ENCODE results near the gene IKZF3.
"Not testable (repeated sequence)": the region's sequence is repeated elsewhere in the genome, so short reads cannot be mapped to it uniquely, and the experiment has no call there.

IKZF3 gene
- total RNA-seq = 221 to 720 (median 489) reads per million in 4 experiments

DNA sequence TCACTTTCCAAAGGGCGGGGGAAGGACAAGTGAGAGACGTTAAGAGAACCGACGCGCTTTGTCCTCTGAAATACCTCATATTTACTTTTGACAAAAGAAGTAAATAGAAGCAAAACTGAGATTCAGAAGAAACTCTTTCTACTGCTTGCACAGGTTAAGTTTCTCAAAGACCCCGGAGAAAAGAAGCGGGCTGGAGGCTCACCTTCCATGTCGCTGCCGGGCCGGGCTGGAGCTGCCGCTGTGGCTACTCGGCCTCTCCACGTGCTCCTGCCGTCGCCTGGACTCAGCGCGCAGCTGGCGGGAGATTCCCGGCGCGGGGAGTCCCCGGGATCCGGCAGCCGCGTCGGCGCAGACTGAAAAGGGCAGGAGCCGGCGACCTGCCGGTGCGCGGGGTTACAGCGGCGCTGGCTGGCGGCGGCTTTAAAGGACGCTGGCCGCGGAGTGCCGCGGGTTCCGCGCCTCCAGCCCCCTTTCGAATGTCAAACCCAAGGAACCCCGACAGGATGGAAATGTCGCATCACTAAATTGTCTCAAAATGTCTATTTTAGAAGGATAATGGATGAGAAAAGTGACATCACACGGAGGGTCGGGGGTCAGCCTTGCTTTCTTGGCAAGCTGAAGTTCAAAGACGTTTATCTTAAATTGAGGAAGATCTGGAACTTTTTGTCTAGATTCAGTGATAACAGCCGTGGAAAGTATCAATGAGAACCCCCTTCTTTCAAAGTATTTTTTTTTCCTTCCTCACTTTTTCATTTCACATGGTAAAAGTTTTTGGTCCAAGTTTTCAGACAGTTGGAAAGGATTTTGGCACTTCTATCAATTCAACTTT is at the start of gene IKZF3:
IKZF3 (minus strand) TSS at position 395 of the 829 bp plus-strand sequence; CDS start at position 209, 186 bp downstream.
- DNase-seq = peak; percentile 80

DNA sequence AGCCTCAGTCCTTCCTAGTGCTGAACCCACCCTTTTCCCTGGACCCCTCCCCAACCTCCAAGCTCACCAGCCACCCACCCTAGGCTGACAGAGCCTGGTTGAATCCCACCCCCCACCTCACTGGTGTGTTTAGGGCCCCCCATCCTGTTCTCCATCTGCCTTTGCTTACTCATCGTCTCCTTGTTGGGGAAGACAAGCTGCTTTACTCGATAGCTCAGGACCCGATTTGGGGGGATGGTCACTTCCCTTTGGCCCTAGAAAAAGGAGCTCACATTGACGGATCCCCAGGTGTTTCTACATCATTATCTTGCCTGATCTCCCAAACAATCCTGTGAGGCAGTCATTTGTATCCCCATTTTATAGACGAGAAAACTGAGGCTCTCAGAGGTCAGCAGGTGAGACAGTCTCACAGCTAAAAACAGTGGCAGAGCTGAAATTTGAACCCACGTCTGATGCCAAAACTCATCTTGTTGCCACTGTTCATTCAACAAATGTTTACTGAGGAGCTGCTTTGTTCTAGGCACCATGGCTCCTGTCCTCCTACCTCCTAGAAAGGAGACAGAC is 44.8 kb upstream of the IKZF3 start:
- no peak for DNase-seq

DNA sequence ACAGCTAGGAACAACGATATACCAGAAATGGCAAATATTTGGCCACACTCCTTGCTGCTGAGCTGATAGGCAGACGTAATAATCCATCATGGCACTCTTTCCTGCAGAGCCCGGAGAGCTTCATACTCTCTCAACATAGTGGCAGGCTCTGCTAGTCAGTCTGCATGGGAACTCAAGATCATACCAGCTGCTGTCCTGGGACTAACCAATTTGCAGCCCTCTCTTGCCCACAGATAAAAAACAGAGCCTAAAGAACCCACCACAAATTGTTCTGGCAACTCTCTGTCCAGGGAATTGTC is 40.8 kb upstream of the IKZF3 start:
- DNase-seq = no peak

DNA sequence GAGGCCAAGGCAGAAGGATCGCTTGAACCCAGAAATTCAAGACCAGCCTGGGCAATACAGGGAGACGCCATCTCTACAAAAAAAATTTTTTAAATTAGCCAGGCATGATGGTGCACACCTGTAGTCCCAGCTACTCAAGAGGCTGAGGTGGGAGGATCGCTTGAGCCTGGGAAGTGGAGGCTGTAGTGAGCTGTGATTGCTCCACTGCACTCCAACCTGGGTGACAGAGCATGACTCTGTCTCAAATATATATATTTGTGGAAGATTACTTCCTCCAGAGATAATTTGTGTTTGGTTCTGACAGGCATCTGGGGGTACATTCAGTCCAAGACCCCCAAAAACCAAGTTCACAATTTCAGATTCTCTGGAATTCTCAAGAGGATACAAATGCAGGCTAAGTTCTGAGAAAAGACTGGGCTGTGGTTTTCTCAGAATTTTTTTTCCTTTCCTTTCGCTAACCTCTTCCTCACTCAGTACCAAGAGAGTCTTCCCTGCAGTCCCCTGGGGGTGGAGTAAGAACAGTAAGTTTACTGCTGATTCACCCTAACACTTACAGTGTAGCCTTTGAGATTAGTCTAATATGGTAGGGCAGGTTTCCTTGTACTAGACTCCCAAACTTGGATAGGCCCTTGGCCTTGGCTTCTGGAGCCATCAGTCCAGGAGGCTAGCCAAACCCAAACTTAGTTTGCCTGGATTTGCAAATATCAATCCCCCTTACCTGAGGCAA is 39.2 kb upstream of the IKZF3 start:
- DNase-seq = no peak

DNA sequence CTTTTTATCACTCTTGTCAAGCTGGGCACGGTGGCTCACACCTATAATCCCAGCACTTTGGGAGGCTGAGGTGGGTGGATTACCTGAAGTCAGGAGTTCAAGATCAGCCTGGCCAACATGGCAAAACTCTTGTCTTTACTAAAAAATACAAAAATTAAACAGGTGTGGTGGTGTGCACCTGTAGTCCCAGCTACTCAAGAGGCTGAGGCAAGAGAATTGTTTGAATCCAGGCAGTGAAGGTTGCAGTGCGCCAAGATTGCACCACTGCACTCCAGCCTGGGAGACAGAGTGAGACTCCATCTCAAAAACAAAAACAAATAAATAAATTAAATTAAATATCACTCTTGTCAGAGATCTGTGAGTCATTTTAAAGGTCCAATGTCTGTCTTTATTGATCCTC is 37.9 kb upstream of the IKZF3 start:
- not testable (repeated sequence) for DNase-seq

DNA sequence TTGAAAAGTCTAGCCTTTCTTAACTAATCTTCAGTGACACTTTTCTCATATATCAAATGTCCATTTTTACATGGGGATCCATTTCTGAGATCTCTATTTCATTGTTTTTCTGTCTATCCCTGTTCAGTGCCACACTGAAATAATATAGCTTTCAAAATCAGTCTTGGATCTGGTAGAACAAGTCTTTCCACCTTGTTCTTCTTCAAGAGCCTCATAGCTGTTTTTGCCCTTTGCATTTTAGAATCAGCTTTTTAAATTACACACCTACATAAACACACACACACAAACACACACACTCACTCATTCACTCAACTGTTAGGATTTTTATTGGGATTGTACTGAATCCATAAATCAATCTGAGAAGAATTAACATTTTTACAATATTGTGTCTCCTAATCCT is 35.1 kb upstream of the IKZF3 start:
- DNase-seq = no peak

DNA sequence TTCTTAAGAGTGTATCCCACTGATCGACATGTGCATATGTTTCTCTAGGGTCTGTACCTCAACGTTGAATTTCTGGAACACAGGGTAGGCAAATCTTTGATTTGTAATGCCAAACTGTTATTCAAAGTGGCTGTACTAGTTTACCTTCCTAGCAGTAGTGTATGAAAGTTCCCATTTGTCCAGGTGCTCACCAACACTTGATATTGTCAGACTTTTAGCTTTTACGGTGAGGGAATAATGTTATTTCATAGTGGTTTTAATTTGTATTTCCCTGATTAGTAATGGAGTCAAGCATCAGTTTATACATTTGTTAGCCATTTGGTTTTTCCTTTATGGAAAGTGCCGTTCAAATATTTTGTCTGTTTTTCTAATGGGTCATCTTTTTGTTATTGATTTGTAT is 34.0 kb upstream of the IKZF3 start:
- DNase-seq = no peak

DNA sequence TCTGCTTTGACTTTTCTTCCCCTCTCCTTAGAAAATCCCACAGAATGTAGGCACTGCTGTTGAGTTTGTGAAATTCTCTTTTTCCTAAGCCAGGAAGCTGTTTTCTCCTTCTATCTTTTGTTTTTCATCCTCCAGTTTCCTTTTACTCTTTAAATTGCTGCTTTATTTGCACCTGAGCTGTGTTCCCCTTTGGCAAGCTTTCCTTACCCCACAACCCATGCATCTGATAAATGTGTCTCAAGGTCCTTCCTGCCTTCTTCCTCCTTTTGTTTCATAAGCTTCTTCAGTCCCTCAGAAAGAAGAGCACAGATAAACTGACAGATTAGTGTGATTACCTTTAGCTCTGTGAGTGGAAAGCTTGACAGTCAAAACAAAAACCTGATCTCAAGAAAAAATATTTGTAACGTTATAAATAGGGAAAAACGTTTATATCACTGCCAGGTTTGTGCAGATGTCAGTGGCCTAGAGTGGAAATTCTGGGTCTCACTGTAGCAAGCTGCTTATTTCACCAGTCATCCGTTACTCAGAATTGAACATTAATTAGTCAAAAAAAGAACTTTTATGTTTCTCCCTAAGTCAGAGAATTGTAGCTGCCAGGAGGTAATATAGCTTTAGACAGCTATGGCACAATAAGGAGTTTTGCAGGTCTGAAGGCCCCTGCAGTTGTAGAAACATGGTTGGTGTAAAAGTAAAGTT is 30.7 kb upstream of the IKZF3 start:
- DNase-seq = no peak

DNA sequence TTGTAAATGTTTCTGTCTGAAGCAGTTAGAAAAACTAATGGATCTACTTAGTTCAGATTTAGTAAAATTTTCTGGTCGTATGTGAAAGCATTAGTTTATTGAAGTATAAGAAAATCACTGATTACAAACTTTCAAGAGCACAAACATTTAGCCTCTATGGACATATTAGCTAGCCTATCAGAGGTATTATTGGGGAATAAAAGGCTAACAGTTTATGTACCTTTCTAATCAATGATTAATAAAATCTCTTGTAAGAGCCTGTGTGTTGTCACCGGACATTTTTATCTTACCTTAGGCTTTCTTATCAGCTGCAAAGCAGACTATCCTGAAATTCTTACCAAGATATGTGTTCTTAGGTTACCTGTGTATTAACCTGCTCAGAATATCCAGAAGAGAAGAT is 25.1 kb upstream of the IKZF3 start:
- DNase-seq = no peak

DNA sequence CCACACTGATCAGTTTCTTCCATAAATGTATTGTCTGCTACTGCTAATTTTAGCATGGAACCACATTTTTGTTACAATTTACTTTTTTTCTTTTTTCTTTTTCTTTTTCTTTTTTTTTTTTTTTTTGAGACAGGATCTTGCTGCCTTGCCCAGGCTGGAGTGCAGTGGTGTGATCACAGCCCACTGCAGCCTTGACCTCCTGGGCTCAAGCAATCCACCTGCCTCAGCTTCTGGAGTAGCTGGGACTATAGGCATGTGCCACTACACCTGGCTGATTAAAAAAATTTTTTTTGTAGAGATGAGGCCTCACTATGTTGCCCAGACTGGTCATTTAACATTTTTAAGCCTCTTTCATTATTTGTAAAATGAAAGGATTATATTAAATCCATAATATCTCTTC is 23.0 kb upstream of the IKZF3 start:
- DNase-seq = no peak

DNA sequence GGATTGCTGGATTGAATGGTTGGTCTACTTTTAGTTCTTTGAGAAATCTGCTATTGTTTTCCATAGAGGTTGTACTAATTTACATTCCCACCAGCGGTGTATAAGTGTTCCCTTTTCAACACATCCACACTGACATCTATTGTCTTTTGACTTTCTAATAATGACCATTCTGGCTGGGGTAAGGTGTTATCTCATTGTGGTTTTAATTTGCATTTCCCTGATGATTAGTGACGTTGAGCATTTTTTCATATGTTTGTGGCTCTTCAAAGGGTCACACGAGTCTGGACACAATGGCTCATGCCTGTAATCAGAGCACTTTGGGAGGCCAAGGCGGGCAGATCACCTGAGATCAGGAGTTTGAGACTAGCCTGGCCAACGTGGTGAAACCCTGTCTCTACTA is 22.0 kb upstream of the IKZF3 start:
- not testable (repeated sequence) for DNase-seq

DNA sequence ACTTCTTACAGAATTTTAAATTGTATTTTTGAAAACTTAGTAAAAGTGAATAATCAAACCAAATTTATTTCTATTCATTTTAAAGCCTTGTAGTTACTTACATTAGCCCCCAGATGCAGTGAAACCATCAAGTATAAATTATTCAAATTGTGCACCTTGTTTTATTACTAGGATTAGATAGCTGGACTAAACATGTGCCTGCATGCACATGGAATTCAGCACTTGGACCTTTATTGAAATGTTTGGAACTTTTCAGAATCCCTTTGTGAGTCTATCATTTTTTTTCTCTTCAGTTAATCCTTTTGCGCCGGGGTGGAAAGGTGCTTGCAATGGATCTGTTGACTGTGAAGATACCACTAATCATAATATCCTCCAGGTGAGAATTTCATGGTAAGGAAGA is 8.6 kb upstream of the IKZF3 start:
- DNase-seq = no peak

DNA sequence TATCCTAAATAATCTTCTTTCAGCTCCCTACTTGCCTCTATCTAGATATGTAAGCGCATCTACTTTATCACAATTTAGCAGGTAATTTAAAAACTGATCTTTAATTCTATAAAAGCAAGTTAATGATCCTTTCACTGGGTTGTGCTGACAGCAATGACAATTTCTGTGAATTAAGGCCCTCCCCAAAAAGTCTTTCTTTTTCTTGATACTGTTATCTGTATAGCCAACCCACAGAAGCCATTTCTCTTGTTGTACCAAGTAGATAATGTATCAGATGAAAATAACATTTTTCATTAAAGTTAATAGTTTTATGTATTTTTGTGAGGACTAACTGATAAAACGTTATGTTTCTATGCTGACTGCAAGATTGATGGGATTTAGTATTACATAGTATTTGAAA is 7.7 kb upstream of the IKZF3 start:
- no peak for DNase-seq

DNA sequence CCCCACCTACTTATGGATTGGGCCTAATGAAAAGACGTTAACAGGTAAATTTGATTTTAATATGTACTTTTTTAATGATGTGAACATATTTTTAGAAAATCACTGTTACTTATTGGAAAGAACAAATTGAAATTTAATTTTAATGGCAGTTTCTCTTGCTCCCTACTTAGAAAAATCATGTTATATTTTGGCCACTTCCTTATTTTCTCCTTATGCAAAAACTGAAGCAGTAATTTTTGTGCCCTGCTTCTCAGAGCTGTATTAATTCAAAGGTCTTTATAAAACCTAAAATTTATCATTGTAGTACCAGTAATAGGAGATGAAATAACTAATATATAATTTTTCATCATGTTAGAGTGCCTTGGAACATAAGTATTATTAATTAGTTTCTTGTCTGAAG is 6.7 kb upstream of the IKZF3 start:
- DNase-seq = no peak

DNA sequence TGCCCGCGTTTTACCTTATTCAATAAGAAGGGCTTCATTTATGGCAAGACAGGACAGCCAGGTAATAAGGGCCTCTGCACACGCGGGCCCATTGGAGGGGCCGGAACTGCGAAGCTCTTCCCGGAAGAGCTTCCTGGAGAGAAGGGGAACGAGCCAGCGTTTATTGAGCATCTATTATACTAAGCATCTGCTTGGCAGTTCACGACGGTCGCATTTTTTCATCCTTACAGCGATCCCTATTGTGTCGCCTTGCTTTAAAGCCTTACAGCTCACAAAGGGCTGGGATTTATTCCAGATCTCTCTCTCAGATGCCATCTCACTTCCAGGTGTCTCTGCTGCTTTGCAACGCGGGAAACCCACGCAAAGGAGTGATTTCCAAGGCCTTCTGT is 4.4 kb upstream of the IKZF3 start:
- DNase-seq = no peak

DNA sequence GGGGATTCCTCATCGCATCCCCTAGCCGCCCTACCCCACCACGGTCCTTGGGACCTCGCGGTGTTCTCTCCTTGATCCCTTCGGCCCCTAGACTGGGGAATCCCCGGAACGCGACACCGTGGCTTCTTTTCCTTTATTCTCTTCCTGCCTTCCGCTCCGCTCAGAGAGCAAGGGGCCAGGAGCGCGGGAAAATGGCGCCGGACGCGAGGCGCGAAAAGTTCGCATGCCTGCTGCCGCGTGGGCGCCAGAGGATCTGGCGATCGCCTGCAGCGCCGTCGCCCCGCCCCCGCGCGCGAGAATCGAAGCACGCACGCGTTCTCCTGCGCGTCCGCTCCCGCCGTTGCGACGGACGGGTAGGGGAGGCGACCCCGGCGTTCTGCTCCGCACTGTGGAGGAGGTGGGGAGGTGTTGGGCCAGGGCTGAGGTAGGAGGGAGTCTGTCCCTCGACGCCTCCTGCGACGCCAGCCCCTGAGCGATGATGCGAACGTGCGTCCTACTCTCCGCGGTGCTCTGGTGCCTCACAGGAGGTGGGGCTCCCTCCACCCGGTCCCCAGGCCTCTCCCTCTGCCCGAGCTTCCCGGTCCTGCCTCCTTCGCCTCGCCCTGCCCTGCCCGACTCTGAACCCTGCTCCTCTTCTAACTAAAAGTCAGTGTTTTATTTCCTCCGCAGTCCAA is 3.9 kb upstream of the IKZF3 start, which contains the start of gene ZPBP2:
ZPBP2 (plus strand) TSS at position 323 of the 674 bp plus-strand sequence; CDS start at position 476, 153 bp downstream.
- no peak for DNase-seq

DNA sequence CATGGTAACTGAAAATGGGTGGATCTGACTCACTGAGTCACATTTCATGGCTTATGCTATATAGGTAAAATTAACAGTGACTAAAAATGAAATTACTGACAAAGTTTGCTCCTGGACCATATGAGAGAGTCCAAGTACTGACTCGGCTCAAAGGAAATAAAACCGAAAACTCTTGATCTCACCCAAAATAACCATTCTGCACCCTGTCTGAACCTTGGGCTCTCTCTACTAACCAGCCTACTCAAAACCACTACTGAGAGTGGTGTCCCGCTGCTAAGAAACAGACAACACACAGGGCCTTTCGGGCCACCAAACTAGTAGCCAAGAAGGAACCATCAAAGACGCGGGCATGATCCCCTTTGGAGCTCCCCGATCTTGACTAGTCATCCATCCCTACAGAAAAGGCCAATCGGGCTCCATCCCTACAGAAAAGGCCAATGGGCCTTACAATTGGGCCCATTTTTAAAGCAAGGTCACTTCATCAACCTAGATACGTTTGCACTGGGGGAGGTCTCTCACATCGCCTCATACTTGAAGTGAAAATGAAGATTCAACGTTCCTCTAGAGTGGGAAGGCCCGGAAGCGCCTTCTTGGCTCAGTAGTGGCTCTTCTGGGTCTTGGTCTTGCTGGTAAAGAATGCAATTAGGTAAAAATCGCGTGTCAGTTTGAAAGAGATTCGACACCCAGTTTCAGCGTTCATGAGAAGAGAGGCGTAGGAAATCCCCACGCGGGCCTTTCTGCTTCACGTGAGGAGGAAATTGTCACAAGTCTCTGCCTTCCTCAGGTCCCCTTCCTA is 3.2 kb upstream of the IKZF3 start:
- DNase-seq = peak; percentile 46

DNA sequence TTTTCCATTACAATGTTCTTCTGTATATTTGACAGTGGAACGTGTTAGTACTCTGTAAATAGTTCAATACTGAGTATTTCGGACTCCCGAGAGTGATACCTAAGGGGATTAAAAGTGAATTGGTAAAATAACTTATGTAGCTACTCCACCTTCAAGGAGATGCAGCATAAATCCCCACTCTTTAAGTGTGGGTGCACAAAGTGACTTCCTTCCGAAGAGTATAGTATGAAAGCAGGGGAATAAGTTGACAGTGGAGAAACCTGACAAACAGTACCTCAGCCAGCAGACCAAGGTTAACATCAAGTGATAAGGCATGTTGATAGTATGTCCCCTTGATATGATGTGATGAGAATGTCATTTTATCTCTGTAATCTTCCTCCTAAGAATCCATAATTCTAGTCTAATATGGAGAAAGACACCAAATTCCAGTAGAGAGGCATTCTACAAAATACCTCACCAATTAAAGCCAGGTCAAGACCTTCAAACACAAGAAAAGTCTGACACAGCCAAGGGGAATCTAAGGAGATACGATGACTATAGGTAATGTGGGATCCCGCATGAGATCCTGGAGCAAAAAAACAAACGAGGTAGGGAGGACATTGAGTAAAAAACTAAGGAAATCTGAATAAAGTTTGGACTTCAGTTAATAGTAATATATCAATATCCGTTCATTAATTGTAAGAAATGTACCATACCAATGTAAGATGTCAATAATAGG is 2.1 kb upstream of the IKZF3 start:
- DNase-seq = no peak

DNA sequence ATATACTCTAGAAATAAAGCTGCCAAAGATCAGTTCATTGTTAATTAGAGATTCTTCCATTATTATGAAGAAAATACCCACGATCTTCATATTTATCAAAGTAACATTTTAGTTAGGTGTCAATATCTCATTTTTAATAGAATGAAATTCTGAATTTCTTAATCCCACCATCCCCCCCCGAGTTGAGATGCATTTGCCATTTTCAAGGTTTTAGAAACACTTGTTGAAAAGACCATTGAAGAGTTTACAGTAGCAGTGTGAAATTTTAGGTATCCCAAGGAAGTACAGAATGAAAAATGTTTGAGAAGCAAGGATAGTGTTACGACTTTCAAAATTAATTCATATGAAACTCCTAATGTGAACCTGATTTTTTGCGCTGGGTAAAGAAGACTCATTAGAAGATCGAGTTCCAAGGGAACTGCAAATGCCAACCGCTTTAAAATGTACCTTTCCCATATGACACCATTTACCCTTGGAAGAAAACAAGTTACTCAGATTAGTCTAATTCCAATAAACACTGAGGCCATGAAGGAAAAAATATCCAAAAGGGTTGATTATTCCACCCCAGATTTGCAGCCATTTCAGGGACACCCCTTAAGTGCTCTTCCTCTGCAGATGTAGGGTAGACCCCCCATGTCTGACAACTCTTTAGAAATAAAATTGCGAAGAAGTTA is 731 bp downstream of the IKZF3 start:
- no peak for DNase-seq

DNA sequence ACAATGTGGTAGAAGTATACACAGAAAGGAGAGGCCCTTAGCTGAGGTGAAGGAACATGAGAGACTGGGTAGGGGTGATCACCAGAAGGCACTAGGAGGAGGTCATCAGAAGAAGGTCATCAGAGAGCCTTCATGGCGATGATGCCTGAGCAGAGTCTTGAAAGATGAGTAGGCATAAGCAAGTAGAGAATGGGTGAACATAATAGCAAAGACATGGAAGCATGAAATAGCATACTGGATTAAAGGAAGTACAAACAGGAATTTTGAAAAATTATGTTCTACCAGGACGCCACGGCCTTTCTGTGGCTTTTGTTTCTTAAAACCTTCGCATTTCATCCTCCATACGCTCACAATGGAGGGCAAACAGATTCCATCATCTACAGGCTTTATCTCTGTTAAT is 2.9 kb downstream of the IKZF3 start:
- no peak for DNase-seq
